Occipital lobe (tissue), 2 donors: Measurements from ENCODE around the gene MAPK14. TPM values are rescaled to one million over a fixed set of nuclear protein-coding genes. Genes with fewer than 3 reads are reported as not detected.

Source experiments
- DNase-seq: peaks from one replicate; lab custom pipeline; 2025; lab: John Stamatoyannopoulos, UW
- total RNA-seq: library from RNA; depleted of rRNA; stranded (reverse); fragments of >200 nt; gene quantifications from one replicate; pipeline ENCODE4 v1.2.3, GENCODE V29; 2014

Gene MAPK14
- total RNA-seq, 1 donor from 2014 or later, result 56.1 TPM

- no peak for DNase-seq
Measured at GRCh38 chr6:36035225-36035624, 7.6 kb downstream of the MAPK14 start.

DNA sequence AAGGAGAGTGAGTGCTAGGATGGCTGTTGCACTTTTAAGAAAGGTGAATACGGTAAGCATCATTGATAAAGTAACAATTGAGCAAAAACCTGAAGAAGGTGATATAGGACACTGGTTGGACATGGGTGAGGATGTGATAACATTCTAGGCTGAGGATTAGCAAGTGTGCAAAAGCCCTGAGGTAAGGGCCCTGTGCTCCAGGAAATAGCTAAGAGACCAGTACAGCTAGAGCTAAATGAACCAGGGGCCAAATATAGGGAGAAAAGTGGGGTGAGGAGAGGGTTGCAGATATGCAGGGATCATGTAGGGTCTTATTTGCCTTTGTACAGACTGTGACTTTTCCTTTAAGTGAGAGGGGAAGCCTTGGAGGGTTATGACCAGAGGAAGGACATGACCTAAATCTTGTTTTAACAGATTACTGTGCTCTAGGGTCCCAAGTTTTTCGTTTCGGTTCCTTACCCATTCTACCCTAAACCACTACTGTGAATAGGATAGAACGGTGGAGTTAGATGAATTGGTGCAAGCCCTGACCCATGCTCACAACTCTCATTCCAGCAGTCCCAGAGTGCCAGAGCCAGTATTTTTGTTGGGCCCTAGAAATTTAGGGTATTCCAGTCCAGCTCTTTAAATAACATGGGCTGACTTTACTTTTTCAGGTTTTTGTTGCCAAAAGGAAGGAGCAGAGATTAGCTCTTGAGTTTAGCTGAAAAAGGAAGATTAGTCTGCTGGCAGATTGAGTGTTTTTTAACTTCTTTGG lies 10.7 kb downstream of the MAPK14 start:
- no peak for DNase-seq

- no peak for DNase-seq
Measured at GRCh38 chr6:36039112-36039511, 11.5 kb downstream of the MAPK14 start.

DNA sequence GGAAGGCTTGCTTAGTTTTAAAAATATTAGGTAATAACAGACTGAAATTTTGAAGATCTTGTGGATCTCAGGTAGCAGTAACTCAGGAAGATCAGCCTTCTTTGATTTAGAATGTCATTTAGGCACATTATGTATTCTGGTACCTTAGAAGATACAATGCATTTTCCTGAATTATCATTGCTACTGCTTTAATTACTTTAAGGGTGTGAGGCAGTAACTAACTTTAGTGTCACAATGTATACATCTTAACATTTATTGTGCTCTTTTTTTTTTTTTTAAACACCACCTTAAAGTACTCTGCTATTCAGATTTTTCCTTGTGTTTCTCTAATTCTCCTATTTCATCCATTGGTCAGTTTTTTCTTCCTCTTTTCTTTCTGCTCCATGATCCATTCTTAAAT lies 13.3 kb downstream of the MAPK14 start:
- DNase-seq, result no peak

DNA sequence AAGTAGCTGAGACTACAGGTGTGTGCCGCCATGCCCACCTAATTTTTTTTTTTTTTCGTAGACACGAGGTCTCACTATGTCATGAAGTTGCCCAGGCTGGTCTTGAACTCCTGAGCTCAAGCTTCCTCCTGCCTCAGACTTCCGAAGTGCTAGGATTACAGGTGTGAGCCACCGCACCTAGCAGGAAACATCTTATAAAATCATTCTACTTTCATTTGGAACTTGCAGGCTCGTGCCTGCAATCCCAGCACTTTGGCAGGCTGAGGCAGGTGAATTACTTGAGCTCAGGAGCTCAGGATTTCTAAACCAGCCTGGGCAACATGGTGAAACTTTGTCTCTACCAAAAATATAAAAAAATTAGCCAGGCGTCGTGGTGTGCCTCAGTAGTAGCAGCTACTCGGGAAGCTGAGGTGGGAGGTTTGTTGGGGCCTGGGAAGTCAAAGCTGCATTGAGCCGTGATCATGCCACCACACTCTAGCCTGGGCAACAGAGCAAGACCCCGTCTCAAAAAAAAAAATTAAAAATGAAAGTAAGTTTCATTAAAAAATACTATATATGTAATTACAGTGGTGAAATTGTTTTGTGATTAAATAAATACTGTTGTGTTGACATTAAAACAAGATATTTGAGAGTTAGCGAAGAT lies 15.1 kb downstream of the MAPK14 start:
- no peak for DNase-seq

DNA sequence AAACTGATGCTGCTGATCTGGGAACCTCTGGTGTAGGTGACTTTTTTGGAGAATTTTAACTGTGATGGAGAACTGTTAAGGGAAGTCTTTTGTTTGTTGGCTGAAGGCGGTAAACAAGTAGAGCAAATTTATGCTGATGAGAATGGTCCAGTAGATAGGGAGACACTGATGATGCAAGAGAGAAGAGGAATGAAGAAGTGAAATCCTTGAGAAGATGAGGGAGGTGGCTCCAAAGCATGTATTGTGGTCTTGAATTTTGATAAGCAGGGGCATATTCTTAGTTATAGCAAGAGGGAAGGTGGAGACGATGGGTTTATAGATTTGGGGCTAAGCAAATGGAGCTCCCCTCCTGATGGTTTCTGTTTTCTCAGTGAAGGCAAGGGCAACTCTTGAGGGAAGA lies 22.0 kb downstream of the MAPK14 start:
- no peak for DNase-seq

DNA sequence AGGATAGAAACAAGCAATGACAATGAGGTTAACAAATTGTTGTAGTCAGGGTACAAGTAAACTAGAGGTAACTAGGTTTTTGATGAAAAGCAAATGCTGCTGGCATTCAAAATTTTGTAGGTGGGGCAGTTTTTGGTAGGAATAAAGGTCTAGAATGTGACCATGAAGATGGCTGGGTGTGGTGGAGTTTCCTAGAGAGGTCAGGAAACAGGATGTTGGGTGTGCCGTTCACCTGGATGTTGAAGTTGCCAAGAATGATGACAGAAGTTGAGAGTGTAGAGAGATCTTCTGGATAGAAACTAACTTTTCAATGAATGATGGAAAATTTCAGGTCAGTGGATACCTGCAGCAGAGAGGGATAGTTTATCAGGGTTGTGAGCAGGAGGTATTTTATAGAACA lies 22.7 kb downstream of the MAPK14 start:
- DNase-seq, result no peak

DNA sequence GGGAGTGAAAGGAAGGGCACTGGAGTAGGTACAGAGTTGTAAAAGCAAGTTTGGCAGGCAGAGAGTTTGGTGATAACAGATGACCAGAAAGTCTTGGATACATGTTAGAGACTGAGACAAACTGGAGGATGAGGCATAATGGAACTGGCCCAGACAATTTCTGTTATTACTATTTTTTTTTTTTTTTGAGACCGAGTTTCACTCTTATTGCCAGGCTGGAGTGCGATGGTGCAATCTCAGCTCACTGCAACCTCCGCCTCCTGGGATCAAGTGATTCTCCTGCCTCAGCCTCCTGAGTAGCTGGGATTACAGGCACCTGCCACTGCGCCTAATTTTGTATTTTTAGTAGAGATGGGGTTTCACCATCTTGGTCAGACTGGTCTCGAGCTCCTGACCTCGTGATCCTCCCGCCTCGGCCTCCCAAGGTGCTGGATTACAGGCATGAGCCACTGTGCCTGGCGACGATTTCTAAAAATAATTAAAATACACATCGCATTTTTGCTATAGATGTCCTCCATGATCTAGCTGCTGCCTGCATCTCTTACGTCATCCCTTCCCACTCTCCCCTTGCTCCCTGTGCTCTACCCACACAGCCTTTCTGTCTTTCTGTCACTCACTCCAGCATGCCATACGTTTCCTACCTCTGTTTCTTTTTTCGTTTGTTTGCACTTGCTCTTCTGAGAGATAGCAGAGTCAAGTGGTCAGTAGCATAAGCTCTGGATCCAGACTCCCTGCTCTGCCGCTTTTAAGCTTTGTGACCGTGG lies 23.5 kb downstream of the MAPK14 start:
- no peak for DNase-seq

GRCh38 chr6:36052097-36052496 lies 24.5 kb downstream of the MAPK14 start:
- no peak for DNase-seq

- DNase-seq, result no peak
Measured at GRCh38 chr6:36053878-36054277, 26.3 kb downstream of the MAPK14 start.

DNA sequence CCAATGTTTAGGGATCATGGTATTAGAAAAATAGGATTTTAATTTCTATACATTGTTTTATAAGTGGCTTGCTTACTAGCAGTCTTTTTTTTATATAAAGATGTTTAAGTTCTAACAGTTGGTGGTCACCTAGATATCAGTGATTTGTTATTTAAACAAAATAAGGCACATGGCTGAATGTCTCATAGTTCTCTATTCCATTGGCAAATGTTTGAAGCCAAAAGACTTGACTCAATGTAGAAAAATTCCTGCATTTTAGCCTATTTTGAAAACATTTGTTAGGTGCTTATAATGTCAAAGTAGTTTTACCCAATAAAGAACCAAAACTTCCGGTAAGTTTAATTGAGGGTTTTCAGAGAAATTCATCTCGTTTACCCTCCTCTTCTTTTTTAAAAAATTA lies 26.8 kb downstream of the MAPK14 start:
- DNase-seq, result no peak

DNA sequence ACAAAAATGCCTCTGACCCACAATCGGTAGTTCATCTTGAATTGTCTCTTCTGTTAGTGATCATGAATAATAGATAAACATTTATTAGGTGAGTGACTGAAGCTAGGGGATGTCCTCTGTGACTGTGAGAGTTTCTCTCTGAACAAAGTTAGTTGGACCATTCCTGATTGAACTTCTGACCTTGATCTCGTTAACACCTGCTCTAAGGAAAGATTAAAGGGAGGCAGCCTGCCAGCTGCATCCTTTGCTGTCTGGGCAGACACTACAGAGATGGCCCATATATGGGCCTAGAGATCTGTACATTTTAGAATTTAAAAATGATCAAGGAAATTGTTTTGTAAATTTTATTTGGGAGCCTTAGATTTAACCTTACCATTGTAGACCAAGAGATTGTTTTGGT lies 27.3 kb downstream of the MAPK14 start:
- DNase-seq, result no peak

DNA sequence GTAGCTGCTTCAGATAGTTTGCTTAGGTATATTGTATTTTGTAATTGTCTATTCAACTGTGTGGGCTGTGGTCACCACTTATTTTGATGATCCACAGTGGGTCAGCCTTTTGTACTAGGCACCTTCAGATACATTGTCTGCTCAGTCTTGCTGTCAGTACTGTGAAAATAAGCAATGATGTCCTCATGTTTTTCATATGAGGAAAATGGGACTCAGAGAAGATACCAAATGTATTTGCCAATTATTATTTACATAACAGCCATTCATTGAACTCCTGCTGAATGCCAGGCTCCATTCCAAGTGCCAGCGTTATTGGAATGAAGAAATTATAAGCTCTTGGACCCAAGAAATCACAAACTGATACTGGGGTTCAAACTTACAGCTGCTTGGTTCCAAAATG lies 28.6 kb downstream of the MAPK14 start:
- no peak for DNase-seq

- DNase-seq, result no peak
Measured at GRCh38 chr6:36061236-36061635, 33.6 kb downstream of the MAPK14 start.

DNA sequence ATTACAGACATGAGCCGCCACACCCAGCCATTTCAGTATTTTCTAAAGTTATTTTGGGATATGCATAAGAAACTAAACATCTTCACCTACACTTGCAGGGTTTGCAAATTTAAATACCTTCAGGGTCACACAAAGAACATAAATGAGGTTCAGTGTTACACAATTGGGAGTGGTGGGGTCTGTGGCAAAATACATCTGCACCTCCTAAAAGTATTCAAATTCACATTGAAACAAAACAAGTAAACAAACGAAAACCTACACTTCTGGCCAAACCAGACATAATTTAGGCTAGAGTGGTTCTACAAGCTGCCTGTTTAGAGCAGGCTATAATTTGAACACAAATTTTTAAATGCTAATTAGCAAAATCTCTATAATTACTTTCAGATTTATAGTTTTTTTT lies 34.6 kb downstream of the MAPK14 start:
- no peak for DNase-seq

DNA sequence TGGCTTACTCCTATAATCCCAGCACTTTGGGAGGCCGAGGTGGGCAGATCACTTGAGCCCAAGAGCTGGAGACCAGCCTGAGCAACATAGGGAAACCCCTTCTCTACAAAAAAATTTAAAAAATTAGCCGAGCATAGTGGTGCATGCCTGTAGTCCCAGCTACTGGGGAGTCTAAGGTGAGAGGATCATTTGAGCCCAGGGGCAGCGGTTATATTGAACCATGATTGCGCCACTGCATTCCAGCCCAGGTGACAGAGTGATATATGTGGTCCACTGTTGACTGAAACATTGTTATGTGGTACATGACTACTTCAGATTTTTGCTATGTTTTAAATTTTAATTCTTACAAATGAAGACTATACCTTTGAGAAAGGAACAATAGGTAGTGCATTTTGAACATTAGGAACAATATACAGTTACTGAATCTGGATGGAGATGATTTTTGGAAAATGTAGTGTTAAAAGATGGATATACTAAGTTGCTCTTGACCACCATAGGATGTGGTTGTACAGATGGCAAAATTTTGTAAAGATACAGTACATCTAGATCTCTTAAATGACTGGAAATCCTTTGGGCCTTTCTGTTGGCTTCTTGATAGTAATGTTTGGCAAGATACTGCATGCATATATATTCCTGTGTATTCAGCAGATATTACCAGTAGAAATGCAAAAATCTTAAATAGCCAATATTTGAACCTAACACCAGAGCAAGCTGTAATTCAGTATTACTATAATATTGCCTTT lies 35.9 kb downstream of the MAPK14 start:
- DNase-seq, result no peak

- no peak for DNase-seq
Measured at GRCh38 chr6:36064770-36065396, 37.3 kb downstream of the MAPK14 start.

GRCh38 chr6:36065916-36066315 lies 38.3 kb downstream of the MAPK14 start:
- DNase-seq, result no peak

GRCh38 chr6:36066817-36067216 lies 39.2 kb downstream of the MAPK14 start:
- DNase-seq, result no peak

DNA sequence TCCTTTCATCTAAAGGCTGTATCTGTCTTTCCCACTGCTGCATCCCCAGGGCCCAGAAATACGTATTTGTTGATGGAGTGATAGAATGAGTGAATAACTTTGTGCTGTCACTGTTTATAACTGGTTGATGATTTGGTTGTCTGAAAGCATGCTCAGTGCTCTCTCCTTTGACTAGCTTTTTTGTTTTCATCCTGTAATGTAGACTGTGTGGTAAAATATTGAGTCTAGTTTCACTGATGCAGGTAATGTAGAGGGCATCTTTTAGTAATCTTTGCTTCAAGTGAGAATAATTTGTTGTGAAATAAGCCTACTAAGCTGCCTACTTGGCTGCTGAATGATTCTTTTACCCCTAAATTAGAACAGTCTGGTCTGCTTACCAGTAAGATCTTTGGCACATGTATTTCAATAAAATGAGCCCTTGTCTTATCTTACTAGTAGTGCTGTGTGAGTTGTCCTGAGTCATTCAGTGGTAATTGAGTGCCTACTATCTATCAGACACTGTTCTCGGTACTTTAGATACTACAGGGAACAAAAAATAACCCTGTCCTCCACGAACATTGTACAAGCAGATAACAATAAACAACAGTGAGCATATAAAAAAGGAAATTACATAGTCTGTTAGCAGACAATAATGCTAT lies 39.9 kb downstream of the MAPK14 start:
- DNase-seq, result no peak

GRCh38 chr6:36068012-36068392 lies 40.4 kb downstream of the MAPK14 start:
- no peak for DNase-seq
